ENCODE measurements around the gene SCAPER.
"Not testable (repeated sequence)": the region's sequence is repeated elsewhere in the genome, so short reads cannot be mapped to it uniquely, and the experiment has no call there.

Gene SCAPER

GRCh38 chr15:76451540-76451939, 453.6 kb downstream of the SCAPER start:
- Histone ChIP-seq H3K9ac (ENCODE audit: low read depth, low read length) (no peak overlapping the region), H3K9me3 (ENCODE audit: control insufficient read depth, insufficient read depth, low read length) (no peaks in the 10 kb centered on the region), H3K27ac (ENCODE audit: low read depth, low read length) (no peak overlapping the region)

DNA sequence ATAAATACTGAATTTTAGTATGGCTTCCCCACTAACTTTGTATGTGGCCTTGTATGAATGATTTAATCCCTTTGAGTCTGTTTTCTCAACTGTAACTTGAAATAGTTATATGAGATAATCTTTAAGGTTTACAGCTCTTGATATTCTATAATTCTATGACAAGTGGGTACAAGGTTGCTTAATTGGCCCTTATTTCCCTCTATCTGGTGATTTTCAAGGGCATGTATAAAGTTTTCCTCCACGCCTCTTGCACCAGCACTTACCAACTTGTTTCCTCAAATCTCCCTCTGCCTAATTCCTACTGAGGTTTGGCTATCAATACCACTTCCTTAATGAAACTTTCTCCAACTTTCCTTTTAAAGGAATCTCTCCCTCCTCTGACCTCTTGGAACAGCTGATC, 455.7 kb downstream of the SCAPER start:
- Histone ChIP-seq H3K9ac (ENCODE audit: low read depth, low read length) (no peak overlapping the region), H3K36me3 (ENCODE audit: control insufficient read depth, insufficient read depth, low read length) (no peaks in the 10 kb centered on the region), H3K4me1 (ENCODE audit: control insufficient read depth, insufficient read depth, low read length) (no peaks in the 10 kb centered on the region), H3K4me3 (ENCODE audit: low read depth, low read length) (no peak overlapping the region), H3K27me3 (ENCODE audit: control insufficient read depth, insufficient read depth, low read length) (no peaks in the 10 kb centered on the region), H3K27ac (ENCODE audit: low read depth, low read length) (no peak overlapping the region), H3K9me3 (ENCODE audit: control insufficient read depth, insufficient read depth, low read length) (no peaks in the 10 kb centered on the region)

More at GRCh38 chr15:76451540-76451939, 453.6 kb downstream of the SCAPER start:
- Histone ChIP-seq H3K27me3 (ENCODE audit: control insufficient read depth, insufficient read depth, low read length) (no peaks in the 10 kb centered on the region), H3K4me3 (ENCODE audit: low read depth, low read length) (no peak overlapping the region), H3K36me3 (ENCODE audit: control insufficient read depth, insufficient read depth, low read length) (no peaks in the 10 kb centered on the region), H3K4me1 (ENCODE audit: control insufficient read depth, insufficient read depth, low read length) (no peaks in the 10 kb centered on the region)

DNA sequence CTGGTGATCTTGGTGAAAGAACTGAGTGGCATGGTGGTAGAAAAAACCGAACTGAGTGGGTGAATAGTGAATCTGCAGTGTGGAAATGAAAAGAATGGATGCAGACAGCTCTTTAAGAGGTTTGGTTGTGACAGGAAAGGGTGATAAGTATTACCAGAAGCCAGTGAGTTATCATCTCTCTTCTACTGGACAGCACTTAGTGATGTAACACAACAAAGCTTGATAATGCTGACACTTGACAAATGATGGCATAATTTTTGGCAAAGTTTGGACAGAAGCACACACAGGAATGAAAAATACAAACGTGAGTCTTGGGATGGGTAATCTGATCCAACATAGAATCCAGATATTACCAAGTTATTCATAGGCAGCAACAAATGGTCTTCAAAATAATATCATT, 456.4 kb downstream of the SCAPER start:
- H3K36me3 ChIP-seq (ENCODE audit: control insufficient read depth, insufficient read depth, low read length), result no peaks in the 10 kb centered on the region
- H3K27ac ChIP-seq (ENCODE audit: low read depth, low read length), result no peak overlapping the region
- no peaks in the 10 kb centered on the region for H3K27me3 ChIP-seq (ENCODE audit: control insufficient read depth, insufficient read depth, low read length)
- no peaks in the 10 kb centered on the region for H3K9me3 ChIP-seq (ENCODE audit: control insufficient read depth, insufficient read depth, low read length)
- no peak overlapping the region for H3K4me3 ChIP-seq (ENCODE audit: low read depth, low read length)
- H3K9ac ChIP-seq (ENCODE audit: low read depth, low read length), result no peak overlapping the region
- H3K4me1 ChIP-seq (ENCODE audit: control insufficient read depth, insufficient read depth, low read length), result no peaks in the 10 kb centered on the region

DNA sequence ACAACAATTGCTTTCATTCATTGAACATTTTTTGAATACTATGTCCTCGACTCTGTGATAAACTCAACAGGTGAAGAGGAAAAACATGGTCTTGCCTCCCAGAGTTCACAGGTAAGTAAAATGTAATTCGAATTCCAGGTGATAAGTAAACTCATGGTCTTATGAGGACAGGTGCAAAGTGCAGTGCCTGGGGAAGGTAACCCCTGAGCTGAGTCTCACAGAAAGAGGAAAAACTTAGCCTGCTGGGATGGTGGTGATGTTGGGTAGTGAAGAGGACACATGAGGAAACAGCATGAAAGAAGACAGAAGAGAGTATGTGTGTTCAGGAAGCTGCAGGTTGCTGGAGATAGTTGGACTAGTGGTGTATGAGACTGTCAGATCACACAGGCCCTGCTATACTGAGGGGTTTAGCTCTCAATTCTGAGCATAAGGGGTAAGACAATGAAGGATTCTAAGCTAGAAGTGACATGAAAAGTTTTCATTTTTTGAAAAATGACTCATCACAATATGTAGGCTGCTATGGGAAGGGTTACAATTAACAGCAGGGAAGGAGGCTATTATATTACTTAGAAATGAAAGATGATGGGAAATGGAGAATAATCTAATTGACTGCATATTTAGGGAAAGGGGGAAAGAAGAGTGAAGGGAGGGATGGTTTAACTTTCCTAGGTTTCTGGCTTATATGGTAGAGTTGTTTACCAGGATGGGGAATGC, 457.3 kb downstream of the SCAPER start:
- no peak overlapping the region for H3K4me3 ChIP-seq (ENCODE audit: low read depth, low read length)
- no peaks in the 10 kb centered on the region for H3K4me1 ChIP-seq (ENCODE audit: control insufficient read depth, insufficient read depth, low read length)
- no peaks in the 10 kb centered on the region for H3K9me3 ChIP-seq (ENCODE audit: control insufficient read depth, insufficient read depth, low read length)
- H3K27ac ChIP-seq (ENCODE audit: low read depth, low read length), result no peak overlapping the region
- no peaks in the 10 kb centered on the region for H3K27me3 ChIP-seq (ENCODE audit: control insufficient read depth, insufficient read depth, low read length)
- no peak overlapping the region for H3K9ac ChIP-seq (ENCODE audit: low read depth, low read length)
- H3K36me3 ChIP-seq (ENCODE audit: control insufficient read depth, insufficient read depth, low read length), result no peaks in the 10 kb centered on the region

DNA sequence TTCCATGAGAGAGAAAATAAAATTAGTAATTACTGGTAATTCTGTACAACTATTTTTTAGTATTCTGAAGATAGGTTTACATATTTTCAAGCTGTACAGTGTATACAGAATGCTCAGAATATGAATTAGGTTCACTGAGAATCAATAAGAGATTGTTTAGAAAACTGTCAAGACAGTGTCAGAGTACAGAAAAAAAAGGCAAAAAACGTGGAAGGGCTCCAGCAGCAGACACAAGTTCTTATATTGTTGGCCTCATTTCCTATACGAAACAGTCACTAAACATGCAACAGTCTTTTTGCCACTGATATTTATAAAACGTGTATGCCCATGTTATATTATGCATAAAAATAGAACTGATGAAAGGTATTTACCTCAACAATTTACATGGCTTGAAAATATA, 464.7 kb downstream of the SCAPER start:
- Histone ChIP-seq H3K27ac (ENCODE audit: low read depth, low read length) (no peak overlapping the region), H3K9me3 (ENCODE audit: control insufficient read depth, insufficient read depth, low read length) (no peaks in the 10 kb centered on the region), H3K9ac (ENCODE audit: low read depth, low read length) (no peak overlapping the region), H3K36me3 (ENCODE audit: control insufficient read depth, insufficient read depth, low read length) (no peaks in the 10 kb centered on the region), H3K4me1 (ENCODE audit: control insufficient read depth, insufficient read depth, low read length) (peaks cover 21% of the 10 kb centered on the region), H3K27me3 (ENCODE audit: control insufficient read depth, insufficient read depth, low read length) (no peaks in the 10 kb centered on the region), H3K4me3 (ENCODE audit: low read depth, low read length) (no peak overlapping the region)

DNA sequence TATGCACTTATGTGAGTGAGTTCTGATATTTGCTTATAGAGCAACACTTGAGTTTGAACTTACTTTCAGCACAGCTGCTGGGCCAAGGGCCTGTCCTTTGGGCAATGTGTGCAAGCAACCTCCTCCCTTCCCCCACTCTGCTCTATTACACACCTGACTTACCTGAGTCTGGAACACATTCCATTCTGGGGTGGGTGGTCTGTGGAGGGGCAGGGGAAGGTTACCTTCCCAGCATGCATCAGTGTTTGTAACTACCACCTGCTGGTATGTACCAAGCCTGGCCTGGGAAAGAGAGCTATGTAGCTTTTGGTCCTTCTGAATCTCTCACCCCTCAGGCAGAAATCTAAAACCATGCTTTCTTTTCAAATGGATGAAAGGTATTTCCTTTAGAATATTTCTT, 465.6 kb downstream of the SCAPER start:
- Histone ChIP-seq H3K27me3 (ENCODE audit: control insufficient read depth, insufficient read depth, low read length) (no peaks in the 10 kb centered on the region), H3K9ac (ENCODE audit: low read depth, low read length) (no peak overlapping the region), H3K36me3 (ENCODE audit: control insufficient read depth, insufficient read depth, low read length) (no peaks in the 10 kb centered on the region), H3K9me3 (ENCODE audit: control insufficient read depth, insufficient read depth, low read length) (no peaks in the 10 kb centered on the region), H3K27ac (ENCODE audit: low read depth, low read length) (no peak overlapping the region), H3K4me3 (ENCODE audit: low read depth, low read length) (no peak overlapping the region), H3K4me1 (ENCODE audit: control insufficient read depth, insufficient read depth, low read length) (peaks cover 21% of the 10 kb centered on the region)

GRCh38 chr15:76433798-76434400, 471.2 kb downstream of the SCAPER start:
- Histone ChIP-seq H3K27ac (ENCODE audit: low read depth, low read length) (no peak overlapping the region), H3K36me3 (ENCODE audit: control insufficient read depth, insufficient read depth, low read length) (no peaks in the 10 kb centered on the region), H3K4me1 (ENCODE audit: control insufficient read depth, insufficient read depth, low read length) (peaks cover 14% of the 10 kb centered on the region; the same call in 1 of the 2 replicates), H3K9ac (ENCODE audit: low read depth, low read length) (no peak overlapping the region), H3K4me3 (ENCODE audit: low read depth, low read length) (no peak overlapping the region), H3K27me3 (ENCODE audit: control insufficient read depth, insufficient read depth, low read length) (no peaks in the 10 kb centered on the region), H3K9me3 (ENCODE audit: control insufficient read depth, insufficient read depth, low read length) (no peaks in the 10 kb centered on the region)

DNA sequence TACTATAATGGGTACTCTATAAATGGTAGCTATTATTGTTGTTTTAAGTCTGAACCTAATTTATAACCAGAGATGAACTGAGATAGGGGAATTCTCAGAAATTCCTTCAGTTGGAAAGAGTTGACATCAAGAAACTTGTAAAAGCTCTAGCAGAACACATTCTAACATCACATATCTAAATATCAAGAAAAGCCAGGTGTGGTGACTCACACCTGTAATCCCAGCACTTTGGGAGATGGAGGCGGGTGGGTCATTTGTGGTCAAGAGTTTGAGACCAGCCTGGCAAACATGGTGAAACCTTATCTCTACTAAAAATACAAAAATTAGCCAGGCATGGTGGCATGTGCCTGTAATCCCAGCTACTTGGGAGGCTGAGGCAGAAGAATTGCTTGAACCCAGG, 472.1 kb downstream of the SCAPER start:
- not testable (repeated sequence) for H3K9ac ChIP-seq (ENCODE audit: low read depth, low read length); H3K27me3 ChIP-seq (ENCODE audit: control insufficient read depth, insufficient read depth, low read length); H3K4me3 ChIP-seq (ENCODE audit: low read depth, low read length); H3K27ac ChIP-seq (ENCODE audit: low read depth, low read length); H3K9me3 ChIP-seq (ENCODE audit: control insufficient read depth, insufficient read depth, low read length); H3K36me3 ChIP-seq (ENCODE audit: control insufficient read depth, insufficient read depth, low read length)
- H3K4me1 ChIP-seq (ENCODE audit: control insufficient read depth, insufficient read depth, low read length), result peaks cover 14% of the 10 kb centered on the region; the same call in 1 of the 2 replicates

- Histone ChIP-seq H3K27ac (ENCODE audit: low read depth, low read length) (no peak overlapping the region), H3K4me1 (ENCODE audit: control insufficient read depth, insufficient read depth, low read length) (peaks cover 14% of the 10 kb centered on the region; the same call in 1 of the 2 replicates), H3K9ac (ENCODE audit: low read depth, low read length) (no peak overlapping the region), H3K36me3 (ENCODE audit: control insufficient read depth, insufficient read depth, low read length) (no peaks in the 10 kb centered on the region), H3K4me3 (ENCODE audit: low read depth, low read length) (no peak overlapping the region), H3K27me3 (ENCODE audit: control insufficient read depth, insufficient read depth, low read length) (no peaks in the 10 kb centered on the region), H3K9me3 (ENCODE audit: control insufficient read depth, insufficient read depth, low read length) (no peaks in the 10 kb centered on the region; the same call in 1 of the 2 replicates)
Observed at GRCh38 chr15:76432604-76433003, 472.5 kb downstream of the SCAPER start.

DNA sequence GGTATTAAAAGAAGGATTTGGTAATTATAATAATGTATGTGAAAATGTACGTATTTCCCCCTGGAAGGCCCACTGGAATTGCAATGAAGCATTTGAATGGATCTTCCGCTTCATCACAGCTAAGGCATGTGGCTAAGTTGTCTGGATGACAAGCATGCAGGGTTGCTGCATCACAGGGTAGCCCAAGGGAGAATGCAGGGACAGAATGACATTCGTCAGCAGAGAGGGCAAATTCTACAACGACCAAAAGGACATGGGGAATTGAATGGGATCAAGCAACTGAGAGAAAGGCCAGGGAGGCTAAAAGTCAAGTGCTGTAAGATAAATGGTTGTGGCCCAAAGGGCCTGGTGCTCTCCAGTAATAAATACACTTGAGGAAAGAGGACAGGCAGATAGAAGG, 473.2 kb downstream of the SCAPER start:
- Histone ChIP-seq H3K27me3 (ENCODE audit: control insufficient read depth, insufficient read depth, low read length) (no peaks in the 10 kb centered on the region), H3K27ac (ENCODE audit: low read depth, low read length) (no peak overlapping the region), H3K4me1 (ENCODE audit: control insufficient read depth, insufficient read depth, low read length) (peaks cover 14% of the 10 kb centered on the region; the same call in 1 of the 2 replicates), H3K4me3 (ENCODE audit: low read depth, low read length) (no peak overlapping the region), H3K9me3 (ENCODE audit: control insufficient read depth, insufficient read depth, low read length) (no peaks in the 10 kb centered on the region; the same call in 1 of the 2 replicates), H3K36me3 (ENCODE audit: control insufficient read depth, insufficient read depth, low read length) (no peaks in the 10 kb centered on the region), H3K9ac (ENCODE audit: low read depth, low read length) (no peak overlapping the region)

DNA sequence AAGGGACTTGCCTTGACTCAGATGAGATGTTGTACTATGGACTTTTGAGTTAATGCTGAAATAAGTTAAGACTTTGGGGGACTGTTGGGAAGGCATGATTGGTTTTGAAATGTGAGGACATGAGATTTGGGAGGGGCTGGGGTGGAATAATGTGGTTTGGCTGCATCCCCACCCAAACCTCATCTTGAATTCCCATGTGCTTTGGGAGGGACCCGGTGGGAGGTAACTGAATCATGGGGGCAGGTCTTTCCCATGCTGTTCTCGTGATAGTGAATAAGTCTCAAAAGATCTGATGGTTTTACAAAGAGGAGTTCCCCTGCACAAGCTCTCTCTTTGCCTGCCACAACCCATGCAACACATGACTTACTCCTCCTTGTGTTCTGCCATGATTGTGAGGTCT, 474.4 kb downstream of the SCAPER start:
- H3K9ac ChIP-seq (ENCODE audit: low read depth, low read length); H3K36me3 ChIP-seq (ENCODE audit: control insufficient read depth, insufficient read depth, low read length); H3K4me3 ChIP-seq (ENCODE audit: low read depth, low read length); H3K9me3 ChIP-seq (ENCODE audit: control insufficient read depth, insufficient read depth, low read length); H3K27ac ChIP-seq (ENCODE audit: low read depth, low read length); H3K27me3 ChIP-seq (ENCODE audit: control insufficient read depth, insufficient read depth, low read length): not testable (repeated sequence)
- peaks cover 14% of the 10 kb centered on the region; the same call in 1 of the 2 replicates for H3K4me1 ChIP-seq (ENCODE audit: control insufficient read depth, insufficient read depth, low read length)

All from HUES48 (cell line).